Spleen (tissue), 7 donors: Measurements from ENCODE around the gene HMSD.

Experiments used
- POLR2A ChIP-seq, 3 donors: fragments of 450-650 bp; IDR thresholded peaks; one replicate each; pipeline ENCODE4 v1.5.1; 2017; ENCODE audit warnings: antibody characterized with exemption in 3 of 3, mild to moderate bottlenecking in 1 of 3
- TF ChIP-seq, protein P1 (sequence below), 11 experiments: fragments of 200-600 bp in 7 of 11; fragments of 450-650 bp in 4 of 11; sonication (generic) in 4 of 11; IDR thresholded peaks in 8 of 11; conservative IDR thresholded peaks in 3 of 11; 1 replicate in 7 of 11; 2 replicates in 4 of 11; pipeline versions ENCODE4 v1.4.0 to v1.8.0; 2016 to 2021; ENCODE audit warnings: antibody characterized with exemption in 11 of 11, inconsistent platforms in 4 of 11, mild to moderate bottlenecking in 1 of 11
- donor health status: DM: no; HTN: no; CAD: no; lungs with moderate emphysema.
- donor health status: DM: no; HTN: no; CAD: no.
- donor health status: DM: no; HTN: no; CAD: no.

DNA sequence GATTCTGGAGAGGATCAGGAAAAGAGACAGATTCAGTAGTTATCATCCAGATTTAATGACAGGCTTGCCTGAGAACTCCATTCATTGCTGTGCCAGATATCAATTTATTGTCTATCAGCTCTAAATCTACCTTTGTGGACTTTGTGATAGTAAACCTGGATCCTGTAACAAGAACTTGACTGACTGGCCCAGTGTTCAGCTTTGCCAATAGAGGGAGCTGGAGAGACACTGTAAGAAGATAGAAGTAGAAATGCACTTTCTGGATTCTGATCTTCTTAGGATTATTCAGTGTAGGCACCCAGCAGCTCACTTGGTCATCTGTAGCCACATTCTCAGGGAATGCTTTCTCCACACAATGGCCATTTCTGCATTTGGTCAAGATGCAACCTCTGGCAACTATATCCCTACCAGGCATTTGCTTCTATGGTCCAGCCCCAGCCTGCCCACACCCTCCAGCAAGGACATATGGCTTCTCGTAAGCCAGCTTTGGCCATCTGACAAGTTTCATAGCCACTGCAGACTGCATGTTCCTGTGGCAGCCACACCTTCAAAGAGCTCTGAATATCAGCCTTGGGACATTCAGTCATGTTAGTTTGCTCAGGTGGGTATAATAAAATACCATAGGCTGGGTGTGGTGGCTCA, 14.6 kb downstream of the HMSD start:
- no peak for TF ChIP-seq POLR2A (IDR thresholded peaks at IDR 0.05)
- TF ChIP-seq, protein P1, sequence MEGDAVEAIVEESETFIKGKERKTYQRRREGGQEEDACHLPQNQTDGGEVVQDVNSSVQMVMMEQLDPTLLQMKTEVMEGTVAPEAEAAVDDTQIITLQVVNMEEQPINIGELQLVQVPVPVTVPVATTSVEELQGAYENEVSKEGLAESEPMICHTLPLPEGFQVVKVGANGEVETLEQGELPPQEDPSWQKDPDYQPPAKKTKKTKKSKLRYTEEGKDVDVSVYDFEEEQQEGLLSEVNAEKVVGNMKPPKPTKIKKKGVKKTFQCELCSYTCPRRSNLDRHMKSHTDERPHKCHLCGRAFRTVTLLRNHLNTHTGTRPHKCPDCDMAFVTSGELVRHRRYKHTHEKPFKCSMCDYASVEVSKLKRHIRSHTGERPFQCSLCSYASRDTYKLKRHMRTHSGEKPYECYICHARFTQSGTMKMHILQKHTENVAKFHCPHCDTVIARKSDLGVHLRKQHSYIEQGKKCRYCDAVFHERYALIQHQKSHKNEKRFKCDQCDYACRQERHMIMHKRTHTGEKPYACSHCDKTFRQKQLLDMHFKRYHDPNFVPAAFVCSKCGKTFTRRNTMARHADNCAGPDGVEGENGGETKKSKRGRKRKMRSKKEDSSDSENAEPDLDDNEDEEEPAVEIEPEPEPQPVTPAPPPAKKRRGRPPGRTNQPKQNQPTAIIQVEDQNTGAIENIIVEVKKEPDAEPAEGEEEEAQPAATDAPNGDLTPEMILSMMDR (IDR thresholded peaks at IDR 0.05 in 8 of 11, conservative IDR thresholded peaks at IDR 0.05 in 3 of 11) = peak; percentile 25 to 80 (median 71)
